Suprapubic skin (tissue), 4 donors: ENCODE data around the gene LRRC25. TPM values are rescaled to one million over a fixed set of nuclear protein-coding genes. Genes with fewer than 3 reads are reported as not detected.
"Not testable (repeated sequence)": the region's sequence is repeated elsewhere in the genome, so short reads cannot be mapped to it uniquely, and the experiment has no call there.

Experiments
- DNase-seq, 2 donors: peaks; one replicate each; pipeline ENCODE4 v3.0.0-alpha.2; 2019; ENCODE audit warnings: low spot score in 2 of 2
- H3K27ac ChIP-seq: fragments of 200-600 bp; sonication (generic); one replicate; pipeline ENCODE4 v1.5.1; 2019
- H3K27me3 ChIP-seq: fragments of 200-600 bp; sonication (generic); one replicate; pipeline ENCODE4 v1.5.1; 2019
- H3K36me3 ChIP-seq: fragments of 200-600 bp; sonication (generic); one replicate; pipeline ENCODE4 v1.5.1; 2019
- H3K4me1 ChIP-seq: fragments of 200-600 bp; sonication (generic); one replicate; pipeline ENCODE4 v1.5.1; 2019
- H3K4me3 ChIP-seq: fragments of 200-600 bp; sonication (generic); one replicate; pipeline ENCODE4 v1.5.1; 2019; ENCODE audit warnings: mild to moderate bottlenecking
- H3K9me3 ChIP-seq: fragments of 200-600 bp; sonication (generic); one replicate; pipeline ENCODE4 v1.5.1; 2019
- CTCF ChIP-seq, 2 donors: fragments of 200-600 bp in 1 of 2; fragments of 450-650 bp in 1 of 2; sonication (generic) in 1 of 2; IDR thresholded peaks; one replicate each; pipeline ENCODE4 v1.5.1; 2016 to 2019; ENCODE audit warnings: antibody characterized with exemption in 2 of 2, mild to moderate bottlenecking in 1 of 2, moderate library complexity in 1 of 2
- EP300 ChIP-seq: sonication (generic); formaldehyde crosslinking; IDR thresholded peaks from one replicate; pipeline ENCODE4 v1.6.1; 2017; ENCODE audit warnings: antibody characterized with exemption
- POLR2A ChIP-seq, 2 donors: fragments of 450-650 bp; IDR thresholded peaks; one replicate each; pipeline ENCODE4 v1.6.1; 2017; ENCODE audit warnings: antibody characterized with exemption in 2 of 2, mild to moderate bottlenecking in 2 of 2, moderate library complexity in 2 of 2
- POLR2AphosphoS5 ChIP-seq, 3 donors: sonication (generic); formaldehyde crosslinking; IDR thresholded peaks; one replicate each; pipeline ENCODE4 v1.6.1; 2017; ENCODE audit warnings: antibody characterized with exemption in 3 of 3
- WGBS: methylation state at CpG from one replicate; pipeline ENCODE4 v1.1.5; 2018; 5-methylcytosine and 5-hydroxymethylcytosine counted together
- total RNA-seq, 4 donors: library from RNA; depleted of rRNA; stranded (reverse); fragments of >200 nt; gene quantifications; one replicate each; pipeline ENCODE4 v1.1.0, GENCODE V29; 2016

Gene LRRC25
- total RNA-seq, 4 donors from 2014 or later, result 0.59 to 0.79 (median 0.73) TPM; not detected in 1

GRCh38 chr19:18415178-18415867, 17.9 kb upstream of the LRRC25 start:
- peak; percentile 89 to 90 for DNase-seq
- no peaks in the 10 kb centered on the region for H3K9me3 ChIP-seq
- no peaks in the 10 kb centered on the region for H3K36me3 ChIP-seq
- WGBS, result 10% methylated on average over 25 of the region's 25 CpGs
- peak overlapping the region; percentile 6 for H3K4me3 ChIP-seq
- H3K27ac ChIP-seq, result peak overlapping the region; percentile 81
- H3K4me1 ChIP-seq, result peaks cover 59% of the 10 kb centered on the region
- H3K27me3 ChIP-seq, result no peaks in the 10 kb centered on the region
- TF ChIP-seq POLR2AphosphoS5 (IDR thresholded peaks at IDR 0.05) (peak in 1 of 3 donors; percentile 14), CTCF (IDR thresholded peaks at IDR 0.05) (no peak), EP300 (no peak)

GRCh38 chr19:18414504-18415177, 17.2 kb upstream of the LRRC25 start:
- no peak for TF ChIP-seq CTCF (IDR thresholded peaks at IDR 0.05)
- no peak for TF ChIP-seq EP300
- no peak for TF ChIP-seq POLR2AphosphoS5 (IDR thresholded peaks at IDR 0.05)
- no peak for TF ChIP-seq POLR2A (IDR thresholded peaks at IDR 0.05)
- H3K4me3 ChIP-seq, result peak overlapping the region; percentile 6
- no peaks in the 10 kb centered on the region for H3K27me3 ChIP-seq
- peak overlapping the region; percentile 81 for H3K27ac ChIP-seq
- no peak for DNase-seq
- H3K9me3 ChIP-seq, result no peaks in the 10 kb centered on the region
- WGBS, result 10% methylated on average over 7 of the region's 11 CpGs
- H3K36me3 ChIP-seq, result no peaks in the 10 kb centered on the region
- H3K4me1 ChIP-seq, result peaks cover 55% of the 10 kb centered on the region

- WGBS, result 72% methylated on average over 15 of the region's 16 CpGs
- H3K4me1 ChIP-seq, result peaks cover 38% of the 10 kb centered on the region
Observed at GRCh38 chr19:18412610-18413239, 15.3 kb upstream of the LRRC25 start.

GRCh38 chr19:18408053-18408476, 10.6 kb upstream of the LRRC25 start:
- TF ChIP-seq POLR2A (IDR thresholded peaks at IDR 0.05) (no peak), CTCF (IDR thresholded peaks at IDR 0.05) (peak in 1 of 2 donors; percentile 6)
- no peaks in the 10 kb centered on the region for H3K9me3 ChIP-seq
- no peaks in the 10 kb centered on the region for H3K27me3 ChIP-seq
- no peak overlapping the region for H3K4me3 ChIP-seq
- peaks cover 2% of the 10 kb centered on the region for H3K4me1 ChIP-seq
- no peak overlapping the region for H3K27ac ChIP-seq
- DNase-seq, result no peak
- no peaks in the 10 kb centered on the region for H3K36me3 ChIP-seq
- WGBS, result 44% methylated on average over 4 of the region's 10 CpGs

More at GRCh38 chr19:18412610-18413239, 15.3 kb upstream of the LRRC25 start:
- peak in 1 of 2 donors; percentile 79 for DNase-seq
- Histone ChIP-seq H3K9me3 (no peaks in the 10 kb centered on the region), H3K36me3 (no peaks in the 10 kb centered on the region), H3K27me3 (no peaks in the 10 kb centered on the region), H3K4me3 (no peak overlapping the region), H3K27ac (no peak overlapping the region)
- TF ChIP-seq CTCF (IDR thresholded peaks at IDR 0.05), result no peak
- no peak for TF ChIP-seq POLR2A (IDR thresholded peaks at IDR 0.05)
- TF ChIP-seq EP300, result no peak
- no peak for TF ChIP-seq POLR2AphosphoS5 (IDR thresholded peaks at IDR 0.05)

- H3K36me3 ChIP-seq, result no peaks in the 10 kb centered on the region
- DNase-seq, result no peak
- TF ChIP-seq POLR2A (IDR thresholded peaks at IDR 0.05), result no peak
- no peak for TF ChIP-seq CTCF (IDR thresholded peaks at IDR 0.05)
- TF ChIP-seq EP300, result no peak
- no peak for TF ChIP-seq POLR2AphosphoS5 (IDR thresholded peaks at IDR 0.05)
- H3K9me3 ChIP-seq, result no peaks in the 10 kb centered on the region
- 91% methylated on average over 9 of the region's 9 CpGs for WGBS
- peaks cover 9% of the 10 kb centered on the region for H3K4me1 ChIP-seq
- H3K27ac ChIP-seq, result no peak overlapping the region
- H3K27me3 ChIP-seq, result no peaks in the 10 kb centered on the region
- no peak overlapping the region for H3K4me3 ChIP-seq
Observed at GRCh38 chr19:18406749-18407148, 9.3 kb upstream of the LRRC25 start.

GRCh38 chr19:18405754-18406153, 8.3 kb upstream of the LRRC25 start:
- H3K4me3 ChIP-seq, DNase-seq, H3K27ac ChIP-seq, H3K36me3 ChIP-seq, H3K27me3 ChIP-seq, H3K9me3 ChIP-seq: not testable (repeated sequence)
- peaks cover 14% of the 10 kb centered on the region for H3K4me1 ChIP-seq
- 91% methylated on average over 11 of the region's 11 CpGs for WGBS

GRCh38 chr19:18402455-18403248, 5.2 kb upstream of the LRRC25 start:
- peak overlapping the region; percentile 37 for H3K27ac ChIP-seq
- H3K9me3 ChIP-seq, H3K4me3 ChIP-seq, DNase-seq, H3K27me3 ChIP-seq, H3K36me3 ChIP-seq: not testable (repeated sequence)
- WGBS, result 75% methylated on average over 18 of the region's 18 CpGs
- peaks cover 15% of the 10 kb centered on the region for H3K4me1 ChIP-seq
